Measurements from ENCODE around the gene MAGI2. TPM values are rescaled to one million over a fixed set of nuclear protein-coding genes. Genes with fewer than 3 reads are reported as not detected.

MAGI2 gene
- total RNA-seq, 1 experiment from 2014 or later, result 14.3 TPM

- H2AFZ ChIP-seq (ENCODE audit: low read length), result no peak overlapping the region
- no peak overlapping the region for H3K4me2 ChIP-seq (ENCODE audit: insufficient read depth, insufficient read length, low read length)
- no peak for DNase-seq
- H3K4me1 ChIP-seq (ENCODE audit: insufficient read depth, low read length), result no peaks in the 10 kb centered on the region; the same call in 1 of the 2 replicates
- no peaks in the 10 kb centered on the region for H3K9me3 ChIP-seq (ENCODE audit: control insufficient read depth, low read depth, low read length)
- Mint-ChIP-seq H3K27ac (no peak overlapping the region), H3K27me3 (ENCODE audit: low read depth) (no peaks in the 10 kb centered on the region), H3K9me3 (no peaks in the 10 kb centered on the region), H3K4me1 (peaks cover 6 to 8% of the 10 kb centered on the region in 2 experiments), H3K4me3 (no peak overlapping the region), H3K36me3 (ENCODE audit: insufficient read depth in 1 of 3, low read depth in 3 of 3) (peaks cover 0 to 3% (median 0%) of the 10 kb centered on the region in 3 experiments; a peak in 2 of 7 replicates)
- H3K9ac ChIP-seq (ENCODE audit: extremely low read depth, insufficient read length, low read length), result no peak overlapping the region
- no peak overlapping the region for H4K5ac ChIP-seq (ENCODE audit: insufficient read length, low read depth, low read length)
- H2BK120ac ChIP-seq (ENCODE audit: low read depth, low read length, poor library complexity, severe bottlenecking), result no peak overlapping the region
- H3K27ac ChIP-seq (ENCODE audit: insufficient read length, low read depth, low read length), result no peak overlapping the region
- H3K56ac ChIP-seq (ENCODE audit: insufficient read length, low read depth, low read length), result no peak overlapping the region
- no peak for TF ChIP-seq CTCF (conservative IDR thresholded peaks at IDR 0.05)
- H3K4ac ChIP-seq (ENCODE audit: low read depth, low read length), result no peak overlapping the region
- H3K18ac ChIP-seq (ENCODE audit: insufficient read length, low read depth, low read length), result no peak overlapping the region
- H3T11ph ChIP-seq (ENCODE audit: low read length), result no peak overlapping the region
- H2BK5ac ChIP-seq (ENCODE audit: insufficient read length, low read length), result no peak overlapping the region
- H3K27me3 ChIP-seq (ENCODE audit: insufficient read depth, low read length), result no peaks in the 10 kb centered on the region; the same call in 1 of the 2 replicates
- H3K23me2 ChIP-seq (ENCODE audit: insufficient read length, low read depth, low read length, poor library complexity, severe bottlenecking), result no peaks in the 10 kb centered on the region
- no peaks in the 10 kb centered on the region for H3K79me1 ChIP-seq (ENCODE audit: insufficient read depth, low read depth, low read length, poor library complexity, severe bottlenecking)
- H4K20me1 ChIP-seq (ENCODE audit: control insufficient read depth, insufficient read depth, insufficient read length), result no peaks in the 10 kb centered on the region
- H3K79me2 ChIP-seq (ENCODE audit: insufficient read depth, low read length), result 0 out of 2 replicates have a peak, but pooled peaks cover 2% of the 10 kb centered on the region
- no peak overlapping the region for H4K91ac ChIP-seq (ENCODE audit: insufficient read length, low read depth, low read length)
- H2BK12ac ChIP-seq (ENCODE audit: insufficient read length, low read depth, low read length), result no peak overlapping the region
- H2BK15ac ChIP-seq (ENCODE audit: low read depth, low read length), result no peak overlapping the region
- no peak overlapping the region for H2BK20ac ChIP-seq (ENCODE audit: low read depth, low read length, poor library complexity, severe bottlenecking)
- no peak overlapping the region for H3K14ac ChIP-seq (ENCODE audit: insufficient read depth, low read length)
- no peak overlapping the region for H3K23ac ChIP-seq (ENCODE audit: insufficient read length, low read depth, low read length)
- no peak overlapping the region for H4K8ac ChIP-seq (replicated peaks; ENCODE audit: insufficient read length, low read depth, low read length)
- H2AK5ac ChIP-seq (ENCODE audit: insufficient read length, low read length), result no peak overlapping the region
Observed at GRCh38 chr7:78638364-78638763, 815.1 kb downstream of the MAGI2 start.
